Karpas-422 (cell line): ENCODE measurements around the gene GAPT. TPM values are rescaled to one million over a fixed set of nuclear protein-coding genes. Genes with fewer than 3 reads are reported as not detected.

Experiments used
- DNase-seq: peaks from one replicate; pipeline ENCODE4 v3.0.0-alpha.2; 2015
- H2AFZ ChIP-seq: fragments of 200-600 bp; sonication (generic); 2 replicates; pipeline ENCODE4 v1.6.1; 2014; ENCODE audit warnings: antibody characterized with exemption, low read length, mixed read lengths
- H3K27ac ChIP-seq: fragments of 200-600 bp; sonication (generic); 2 replicates; pipeline ENCODE4 v1.5.1; 2014; ENCODE audit warnings: mild to moderate bottlenecking, low read length, moderate library complexity
- H3K27me3 ChIP-seq: fragments of 200-600 bp; sonication (generic); 2 replicates; pipeline ENCODE4 v1.6.1; 2014; ENCODE audit warnings: low read length, mixed read lengths
- H3K36me3 ChIP-seq: fragments of 200-600 bp; sonication (generic); 2 replicates; pipeline ENCODE4 v1.6.1; 2014; ENCODE audit warnings: low read length, mixed read lengths; ENCODE audit not compliant: insufficient read depth
- H3K4me1 ChIP-seq: fragments of 200-600 bp; sonication (generic); 2 replicates; pipeline ENCODE4 v1.6.1; 2014; ENCODE audit warnings: mild to moderate bottlenecking, low read length, mixed read lengths
- H3K4me2 ChIP-seq: fragments of 200-600 bp; sonication (generic); 2 replicates; pipeline ENCODE4 v1.6.1; 2014; ENCODE audit warnings: low read length, low read depth, mild to moderate bottlenecking; ENCODE audit not compliant: poor library complexity, severe bottlenecking
- H3K4me3 ChIP-seq: fragments of 200-600 bp; sonication (generic); 2 replicates; pipeline ENCODE4 v1.5.1; 2014; ENCODE audit warnings: mild to moderate bottlenecking, antibody characterized with exemption, low read length, mixed read lengths
- H3K79me2 ChIP-seq: fragments of 200-600 bp; sonication (generic); 2 replicates; pipeline ENCODE4 v1.6.1; 2014; ENCODE audit warnings: mild to moderate bottlenecking, low read length, mixed read lengths
- H3K9ac ChIP-seq: fragments of 200-600 bp; sonication (generic); 2 replicates; pipeline ENCODE4 v1.6.0; 2014; ENCODE audit warnings: low read length
- H3K9me2 ChIP-seq: fragments of 200-600 bp; sonication (generic), shearing (Covaris generic); replicated peaks from 2 replicates; pipeline ENCODE4 v1.6.0; 2014; ENCODE audit warnings: mild to moderate bottlenecking, low read length, moderate library complexity; ENCODE audit not compliant: insufficient read depth
- H3K9me3 ChIP-seq: fragments of 300-700, 200-600 bp; sonication (generic); 2 replicates; pipeline ENCODE4 v1.6.1; 2014; ENCODE audit warnings: low read length, mixed read lengths
- H4K20me1 ChIP-seq: fragments of 200-600 bp; sonication (generic); 2 replicates; pipeline ENCODE4 v1.6.1; 2014; ENCODE audit warnings: mild to moderate bottlenecking, antibody characterized with exemption, low read length, low read depth; ENCODE audit not compliant: insufficient read depth
- total RNA-seq: library from RNA; depleted of rRNA; stranded (reverse); fragments of >200 nt; shearing (Covaris generic); gene quantifications from 2 replicates; pipeline ENCODE4 v1.2.3, GENCODE V29; 2014; ENCODE audit warnings: low replicate concordance

The GAPT gene
- total RNA-seq, 1 experiment from 2014 or later, result 17.8 TPM

DNA sequence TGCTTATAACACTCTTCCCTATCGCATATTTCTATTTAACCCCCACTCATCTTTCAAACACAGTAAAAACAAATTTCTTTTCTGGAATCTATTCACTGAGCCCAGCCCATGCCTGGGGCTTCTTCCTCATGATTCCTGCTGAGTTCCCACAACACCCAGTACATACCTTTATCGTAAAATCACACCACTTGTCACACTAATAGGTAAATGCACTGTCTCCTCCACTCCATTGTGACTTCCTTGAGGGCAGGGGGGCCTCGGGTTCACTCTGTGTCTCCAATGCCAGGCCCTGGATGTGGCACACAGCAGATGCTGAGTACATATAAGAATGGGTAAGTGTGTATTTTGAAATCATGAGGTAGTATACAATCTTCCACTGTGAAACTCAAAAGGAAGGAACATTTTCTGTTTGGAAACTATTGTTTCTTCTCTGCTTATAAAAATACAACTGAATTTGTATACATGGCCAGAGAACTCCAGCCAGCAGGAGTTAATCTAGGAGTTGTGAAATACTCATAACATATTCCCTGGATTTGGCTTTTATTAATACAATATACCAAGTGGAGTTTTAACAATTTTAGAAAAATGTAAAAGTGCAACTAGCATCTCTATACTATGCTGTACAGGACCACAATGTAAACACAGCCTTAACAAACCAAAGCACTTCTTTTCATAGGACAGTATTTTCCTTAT is 38.5 kb upstream of the GAPT start:
- Histone ChIP-seq H3K9me3 (no peaks in the 10 kb centered on the region), H3K9me2 (no peaks in the 10 kb centered on the region), H4K20me1 (no peaks in the 10 kb centered on the region), H3K4me2 (no peak overlapping the region), H3K9ac (no peak overlapping the region), H3K79me2 (no peaks in the 10 kb centered on the region), H3K27me3 (no peaks in the 10 kb centered on the region), H3K36me3 (no peaks in the 10 kb centered on the region), H3K27ac (no peak overlapping the region), H3K4me3 (no peak overlapping the region), H3K4me1 (no peaks in the 10 kb centered on the region), H2AFZ (no peak overlapping the region)
- no peak for DNase-seq

DNA sequence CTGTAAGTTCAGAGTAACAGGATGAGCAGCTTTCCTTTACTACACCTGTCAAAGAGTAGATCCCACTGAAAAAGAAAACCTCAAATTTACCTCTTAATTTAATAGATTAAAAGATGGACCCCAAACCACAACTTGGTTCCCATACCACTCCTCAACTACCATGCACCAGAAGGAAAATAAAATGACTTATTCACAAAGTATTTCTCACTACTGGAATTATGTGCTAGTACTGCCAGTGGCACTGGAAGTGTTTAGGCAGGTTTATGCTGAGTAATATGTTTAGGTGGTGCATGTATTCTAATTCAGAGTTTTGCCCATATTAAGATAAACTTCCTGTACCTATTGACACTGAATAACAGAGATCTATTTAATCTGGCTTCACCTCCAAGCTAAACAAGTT is 37.9 kb upstream of the GAPT start:
- Histone ChIP-seq H3K4me3 (no peak overlapping the region), H3K9me3 (no peaks in the 10 kb centered on the region), H3K4me1 (no peaks in the 10 kb centered on the region), H3K9ac (no peak overlapping the region), H3K36me3 (no peaks in the 10 kb centered on the region), H3K27ac (no peak overlapping the region), H3K27me3 (no peaks in the 10 kb centered on the region), H3K4me2 (no peak overlapping the region), H2AFZ (no peak overlapping the region), H3K9me2 (no peaks in the 10 kb centered on the region), H4K20me1 (no peaks in the 10 kb centered on the region), H3K79me2 (no peaks in the 10 kb centered on the region)
- DNase-seq, result no peak

DNA sequence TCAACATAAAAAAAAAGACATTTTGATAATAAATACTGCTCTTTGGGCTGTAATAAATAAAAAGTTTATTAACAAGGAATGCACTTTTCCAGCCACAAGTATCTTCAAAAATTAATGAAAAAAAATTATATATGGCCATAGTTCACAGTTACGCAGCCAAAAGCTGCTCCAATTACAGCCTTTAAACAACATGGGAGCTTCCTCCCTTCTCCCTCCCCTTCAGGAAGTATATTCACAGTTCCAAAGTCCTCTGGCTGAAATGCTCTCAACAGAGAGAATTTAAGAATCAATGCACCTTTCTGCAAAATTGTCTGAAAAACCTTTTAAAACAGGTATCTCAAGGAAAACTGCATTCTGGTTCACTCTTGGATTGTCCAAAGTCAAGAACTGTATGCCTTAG is 37.2 kb upstream of the GAPT start:
- Histone ChIP-seq H3K4me1 (no peaks in the 10 kb centered on the region), H3K9ac (no peak overlapping the region), H3K4me2 (no peak overlapping the region), H3K4me3 (no peak overlapping the region), H2AFZ (no peak overlapping the region), H3K36me3 (no peaks in the 10 kb centered on the region), H3K27ac (no peak overlapping the region), H4K20me1 (no peaks in the 10 kb centered on the region), H3K27me3 (no peaks in the 10 kb centered on the region), H3K9me3 (no peaks in the 10 kb centered on the region), H3K79me2 (no peaks in the 10 kb centered on the region), H3K9me2 (no peaks in the 10 kb centered on the region)
- DNase-seq, result no peak

DNA sequence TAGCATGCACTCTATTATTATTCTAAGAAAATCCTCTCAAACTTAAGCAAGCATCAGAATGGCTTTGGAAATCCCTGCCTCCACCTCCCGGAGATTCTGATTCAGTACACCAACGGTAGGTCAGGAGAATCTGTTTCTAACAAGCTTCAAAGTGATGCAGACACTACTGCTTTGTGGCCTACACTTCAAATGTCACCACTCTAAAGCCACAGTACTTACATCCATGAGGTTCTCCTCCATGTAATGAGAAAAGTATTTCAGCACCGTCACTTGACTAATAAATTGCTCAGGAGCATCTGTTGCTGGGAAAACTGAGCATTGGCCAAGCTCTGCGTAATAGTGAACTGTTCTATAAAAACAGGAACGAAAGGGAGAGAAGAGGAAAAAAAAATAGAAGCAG is 36.2 kb upstream of the GAPT start:
- no peaks in the 10 kb centered on the region for H3K79me2 ChIP-seq
- H3K9me3 ChIP-seq, result no peaks in the 10 kb centered on the region
- no peaks in the 10 kb centered on the region for H3K4me1 ChIP-seq
- no peaks in the 10 kb centered on the region for H3K27me3 ChIP-seq
- no peak for DNase-seq
- no peak overlapping the region for H3K4me3 ChIP-seq
- no peak overlapping the region for H3K27ac ChIP-seq
- H3K4me2 ChIP-seq, result no peak overlapping the region
- H3K9ac ChIP-seq, result no peak overlapping the region
- H2AFZ ChIP-seq, result no peak overlapping the region
- no peaks in the 10 kb centered on the region for H3K36me3 ChIP-seq
- H3K9me2 ChIP-seq, result no peaks in the 10 kb centered on the region
- H4K20me1 ChIP-seq, result no peaks in the 10 kb centered on the region

DNA sequence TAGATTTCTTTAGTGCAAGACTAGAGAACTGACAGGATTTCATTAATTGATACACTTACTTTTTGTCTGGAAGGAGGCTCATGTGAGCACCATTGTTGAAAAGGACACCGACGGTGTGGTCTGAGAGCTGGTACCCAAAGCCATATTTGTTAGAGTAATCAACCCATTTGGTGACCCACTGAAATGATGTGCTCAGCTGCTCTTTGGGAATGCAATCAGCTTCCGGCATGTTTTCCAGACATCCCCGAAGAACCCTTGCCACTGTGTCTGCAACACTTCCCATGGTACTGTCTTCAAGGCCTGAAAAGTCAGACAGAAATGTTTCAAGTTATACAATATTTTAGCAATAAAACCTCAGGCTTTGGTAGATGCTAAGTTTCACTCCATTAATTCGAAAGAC is 35.8 kb upstream of the GAPT start:
- Histone ChIP-seq H2AFZ (no peak overlapping the region), H3K4me3 (no peak overlapping the region), H3K9ac (no peak overlapping the region), H3K9me2 (no peaks in the 10 kb centered on the region), H3K4me2 (no peak overlapping the region), H3K9me3 (no peaks in the 10 kb centered on the region), H4K20me1 (no peaks in the 10 kb centered on the region), H3K79me2 (no peaks in the 10 kb centered on the region), H3K27me3 (no peaks in the 10 kb centered on the region), H3K27ac (no peak overlapping the region), H3K4me1 (peaks cover 2% of the 10 kb centered on the region), H3K36me3 (no peaks in the 10 kb centered on the region)
- DNase-seq, result no peak

DNA sequence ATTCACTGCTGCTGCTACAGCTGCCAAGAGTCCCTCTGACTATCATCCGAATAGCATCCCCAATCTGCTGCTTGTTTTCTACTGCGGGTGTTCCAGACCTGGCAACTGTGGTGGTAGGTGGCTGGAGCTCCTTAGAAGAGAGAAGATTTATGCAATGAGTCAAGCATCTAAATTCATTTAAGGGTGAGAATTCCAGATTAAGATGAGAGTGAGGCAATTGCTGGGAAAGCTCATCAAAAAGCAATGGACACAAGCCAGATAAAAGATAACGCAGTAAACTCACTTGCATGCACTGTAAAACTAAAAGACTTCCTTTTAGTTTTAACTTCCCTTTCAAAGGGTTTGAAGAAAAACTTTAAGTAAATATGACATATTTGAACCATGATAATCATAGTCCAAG is 35.2 kb upstream of the GAPT start:
- no peaks in the 10 kb centered on the region for H3K36me3 ChIP-seq
- H3K4me3 ChIP-seq, result no peak overlapping the region
- H3K27me3 ChIP-seq, result no peaks in the 10 kb centered on the region
- H4K20me1 ChIP-seq, result no peaks in the 10 kb centered on the region
- H3K9me2 ChIP-seq, result no peaks in the 10 kb centered on the region
- no peak overlapping the region for H2AFZ ChIP-seq
- no peak overlapping the region for H3K27ac ChIP-seq
- H3K4me1 ChIP-seq, result peaks cover 7% of the 10 kb centered on the region
- H3K4me2 ChIP-seq, result no peak overlapping the region
- no peak overlapping the region for H3K9ac ChIP-seq
- no peaks in the 10 kb centered on the region for H3K9me3 ChIP-seq
- H3K79me2 ChIP-seq, result no peaks in the 10 kb centered on the region
- no peak for DNase-seq

DNA sequence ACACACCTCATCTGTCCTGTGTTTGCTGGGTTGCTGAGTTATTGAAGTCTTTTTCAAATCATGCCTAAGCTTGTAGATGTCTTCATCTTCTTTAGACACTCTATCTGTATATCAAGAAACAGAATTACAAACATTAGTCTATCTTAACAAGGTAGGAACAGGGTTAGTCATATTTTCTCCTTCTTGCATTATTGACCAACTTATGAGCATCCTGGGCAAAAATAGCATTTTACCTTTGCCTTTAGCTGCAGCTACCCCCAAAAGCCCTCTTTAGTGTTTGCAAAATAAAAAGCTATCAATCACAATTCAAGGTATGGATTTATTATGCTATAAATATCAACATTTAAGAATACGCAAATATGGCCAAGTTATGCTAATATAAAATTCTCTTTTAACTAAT is 34.7 kb upstream of the GAPT start:
- no peak for DNase-seq
- Histone ChIP-seq H3K79me2 (no peaks in the 10 kb centered on the region), H3K4me2 (no peak overlapping the region)

DNA sequence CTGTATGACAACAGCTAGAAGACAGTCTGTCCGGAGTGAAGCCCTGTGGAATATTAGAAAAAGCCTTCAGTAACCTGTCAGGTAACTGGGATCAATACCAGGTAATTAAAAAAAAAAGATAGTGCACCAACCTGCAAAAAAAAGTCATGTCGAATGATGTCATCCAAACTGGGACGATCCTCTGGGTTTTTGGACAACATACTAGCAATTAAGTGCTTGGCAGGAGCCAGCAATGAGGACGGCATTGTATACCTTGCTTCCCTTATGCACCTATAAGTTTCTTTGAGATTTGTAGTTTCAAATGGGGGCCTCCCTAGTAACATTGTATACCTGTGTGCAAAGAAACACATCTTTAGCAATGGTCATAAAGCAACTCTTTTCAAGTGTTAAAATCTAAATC is 34.2 kb upstream of the GAPT start:
- peaks cover 9% of the 10 kb centered on the region for H3K4me1 ChIP-seq

More for the DNA sequence above, 34.7 kb upstream of the GAPT start:
- Histone ChIP-seq H3K9ac (no peak overlapping the region), H3K9me2 (no peaks in the 10 kb centered on the region), H3K27ac (no peak overlapping the region), H3K4me3 (no peak overlapping the region), H3K36me3 (no peaks in the 10 kb centered on the region), H2AFZ (no peak overlapping the region), H4K20me1 (no peaks in the 10 kb centered on the region), H3K9me3 (no peaks in the 10 kb centered on the region), H3K27me3 (no peaks in the 10 kb centered on the region), H3K4me1 (peaks cover 9% of the 10 kb centered on the region)

More for the DNA sequence above, 34.2 kb upstream of the GAPT start:
- no peak overlapping the region for H3K9ac ChIP-seq
- no peak overlapping the region for H3K4me2 ChIP-seq
- no peaks in the 10 kb centered on the region for H3K9me3 ChIP-seq
- H2AFZ ChIP-seq, result no peak overlapping the region
- no peaks in the 10 kb centered on the region for H3K9me2 ChIP-seq
- no peak for DNase-seq
- no peaks in the 10 kb centered on the region for H3K79me2 ChIP-seq
- H3K27me3 ChIP-seq, result no peaks in the 10 kb centered on the region
- H3K27ac ChIP-seq, result no peak overlapping the region
- no peaks in the 10 kb centered on the region for H4K20me1 ChIP-seq
- H3K4me3 ChIP-seq, result no peak overlapping the region
- H3K36me3 ChIP-seq, result no peaks in the 10 kb centered on the region
